CD4-positive, alpha-beta memory T cell (primary cell): Measurements from ENCODE around the gene SERTAD4. TPM values are rescaled to one million over a fixed set of nuclear protein-coding genes. Genes with fewer than 3 reads are reported as not detected.

Experiments
- CTCF ChIA-PET: fragments of 350-600 bp; sonication (Branson Sonifier 250); formaldehyde crosslinking; loops from one replicate; lab custom pipeline; 2021; ENCODE audit warnings: inconsistent platforms; ENCODE audit not compliant: partially characterized antibody; lab: Charles Lee
- POLR2A ChIA-PET: fragments of 350-600 bp; sonication (Branson Sonifier 250); formaldehyde crosslinking; loops from one replicate; lab custom pipeline; 2021; ENCODE audit not compliant: partially characterized antibody; lab: Charles Lee
- DNase-seq, 5 donors: peaks; one replicate each; pipeline versions ENCODE4 v3.0.0 to v3.0.0-alpha.2; 2020 to 2022; ENCODE audit warnings: mixed read lengths in 1 of 5
- H3K27ac ChIP-seq: one replicate; pipeline ENCODE4 v1.7.0; 2013; ENCODE audit warnings: low read depth, low read length
- H3K27me3 ChIP-seq: 2 replicates; pipeline ENCODE4 v1.7.0; 2013; ENCODE audit warnings: mild to moderate bottlenecking, low read length, moderate library complexity; ENCODE audit not compliant: insufficient read depth
- H3K36me3 ChIP-seq: 2 replicates; pipeline ENCODE4 v1.7.0; 2013; ENCODE audit warnings: mild to moderate bottlenecking, low read length, moderate library complexity; ENCODE audit not compliant: insufficient read depth
- H3K4me1 ChIP-seq: 2 replicates; pipeline ENCODE4 v1.7.0; 2013; ENCODE audit warnings: mild to moderate bottlenecking, low read length, moderate library complexity; ENCODE audit not compliant: insufficient read depth
- H3K4me3 ChIP-seq, 2 donors: one replicate each; pipeline ENCODE4 v1.7.0; 2013; ENCODE audit warnings: low read length in 2 of 2, mild to moderate bottlenecking in 1 of 2
- H3K9me3 ChIP-seq, 2 donors: one replicate each; pipeline ENCODE4 v1.7.0; 2013; ENCODE audit warnings: low read length in 2 of 2, control low read depth in 1 of 2; ENCODE audit not compliant: control insufficient read depth in 1 of 2
- H3K27ac Mint-ChIP-seq, 7 donors: one replicate each; pipeline ENCODE4 v1.8.0; 2020 to 2021; ENCODE audit warnings: mixed read lengths in 7 of 7, mild to moderate bottlenecking in 6 of 7, inconsistent platforms in 3 of 7, moderate library complexity in 3 of 7
- H3K27me3 Mint-ChIP-seq, 2 donors: one replicate each; pipeline ENCODE4 v1.8.0; 2020 to 2021; ENCODE audit warnings: mixed read lengths in 2 of 2
- H3K36me3 Mint-ChIP-seq, 2 donors: one replicate each; pipeline ENCODE4 v1.8.0; 2020 to 2021; ENCODE audit warnings: mixed read lengths in 2 of 2, inconsistent platforms in 1 of 2, mild to moderate bottlenecking in 1 of 2
- H3K4me1 Mint-ChIP-seq, 4 donors: one replicate each; pipeline ENCODE4 v1.8.0; 2020 to 2021; ENCODE audit warnings: mixed read lengths in 4 of 4, mild to moderate bottlenecking in 1 of 4
- H3K4me3 Mint-ChIP-seq, 8 donors: one replicate each; pipeline ENCODE4 v1.8.0; 2020 to 2021; ENCODE audit warnings: mixed read lengths in 8 of 8, mild to moderate bottlenecking in 7 of 8, moderate library complexity in 6 of 8, inconsistent platforms in 3 of 8
- H3K9me3 Mint-ChIP-seq, 8 donors: one replicate each; pipeline ENCODE4 v1.8.0; 2020 to 2021; ENCODE audit warnings: mixed read lengths in 8 of 8, mild to moderate bottlenecking in 5 of 8, inconsistent platforms in 3 of 8, moderate library complexity in 1 of 8
- intact Hi-C: fragments of 100-400 bp; cut with micrococcal nuclease; formaldehyde crosslinking; loops from one replicate; pipeline ENCODE4 v1.15.1; 2023
- polyA plus RNA-seq, 2 donors: library from polyadenylated mRNA; unstranded; fragments of 300-500 nt; fragmentation: Illumina TruSeq; gene quantifications; one replicate each; pipeline ENCODE4 v1.2.3, GENCODE V29; 2021
- total RNA-seq, 2 experiments: library from RNA; stranded (reverse); gene quantifications; one replicate each; pipeline ENCODE4 v1.2.3, GENCODE V29; 2021

SERTAD4 gene
- total and polyA plus RNA-seq, 4 experiments from 2014 or later: not detected

GRCh38 chr1:210251680-210252490 lies 19.3 kb downstream of the SERTAD4 start:
- Histone ChIP-seq H3K27me3 (peaks cover 24% of the 10 kb centered on the region), H3K4me1 (peaks cover 19% of the 10 kb centered on the region), H3K4me3 (no peak overlapping the region), H3K9me3 (no peaks in the 10 kb centered on the region), H3K27ac (no peak overlapping the region), H3K36me3 (no peaks in the 10 kb centered on the region)
- Mint-ChIP-seq H3K27ac (peak overlapping the region in 1 of 7 donors; percentile 22), H3K36me3 (no peaks in the 10 kb centered on the region), H3K27me3 (peaks cover 46 to 58% of the 10 kb centered on the region in 2 donors), H3K9me3 (peaks cover 0 to 2% (median 0%) of the 10 kb centered on the region in 8 donors), H3K4me3 (peak overlapping the region; percentile 78 to 89 (median 84)), H3K4me1 (peaks cover 4 to 20% (median 14%) of the 10 kb centered on the region in 4 donors)
- intact Hi-C loops: no loop called here
- no peak for DNase-seq
- ChIA-PET CTCF (no interaction called here), POLR2A (no interaction called here)

GRCh38 chr1:210252621-210253051 lies 20.0 kb downstream of the SERTAD4 start:
- Mint-ChIP-seq H3K4me3 (peak overlapping the region in 5 of 8 donors; percentile 59 to 84 (median 67)), H3K27me3 (peaks cover 42 to 53% of the 10 kb centered on the region in 2 donors), H3K9me3 (peaks cover 0 to 2% (median 0%) of the 10 kb centered on the region in 8 donors), H3K4me1 (peaks cover 4 to 20% (median 13%) of the 10 kb centered on the region in 4 donors), H3K36me3 (no peaks in the 10 kb centered on the region), H3K27ac (no peak overlapping the region)
- Histone ChIP-seq H3K27me3 (peaks cover 29% of the 10 kb centered on the region), H3K9me3 (no peaks in the 10 kb centered on the region), H3K4me3 (no peak overlapping the region), H3K27ac (no peak overlapping the region), H3K36me3 (no peaks in the 10 kb centered on the region), H3K4me1 (peaks cover 19% of the 10 kb centered on the region)
- ChIA-PET CTCF (no interaction called here), POLR2A (no interaction called here)
- intact Hi-C loops: no loop called here
- DNase-seq: no peak

- peaks cover 19% of the 10 kb centered on the region for H3K4me1 ChIP-seq
- no peak overlapping the region for H3K4me3 ChIP-seq
- Mint-ChIP-seq H3K27ac (no peak overlapping the region), H3K36me3 (no peaks in the 10 kb centered on the region), H3K4me1 (peaks cover 4 to 20% (median 13%) of the 10 kb centered on the region in 4 donors), H3K4me3 (peak overlapping the region in 3 of 8 donors; percentile 18 to 43 (median 19)), H3K9me3 (peaks cover 0 to 2% (median 0%) of the 10 kb centered on the region in 8 donors), H3K27me3 (peaks cover 44 to 52% of the 10 kb centered on the region in 2 donors)
- no peak overlapping the region for H3K27ac ChIP-seq
- POLR2A ChIA-PET: no interaction called here
- H3K9me3 ChIP-seq: no peaks in the 10 kb centered on the region
- no peak for DNase-seq
- intact Hi-C loops: no loop called here
- CTCF ChIA-PET: no interaction called here
- peaks cover 28% of the 10 kb centered on the region for H3K27me3 ChIP-seq
- H3K36me3 ChIP-seq: no peaks in the 10 kb centered on the region
Measured at GRCh38 chr1:210254298-210254697, 21.7 kb downstream of the SERTAD4 start.

DNA sequence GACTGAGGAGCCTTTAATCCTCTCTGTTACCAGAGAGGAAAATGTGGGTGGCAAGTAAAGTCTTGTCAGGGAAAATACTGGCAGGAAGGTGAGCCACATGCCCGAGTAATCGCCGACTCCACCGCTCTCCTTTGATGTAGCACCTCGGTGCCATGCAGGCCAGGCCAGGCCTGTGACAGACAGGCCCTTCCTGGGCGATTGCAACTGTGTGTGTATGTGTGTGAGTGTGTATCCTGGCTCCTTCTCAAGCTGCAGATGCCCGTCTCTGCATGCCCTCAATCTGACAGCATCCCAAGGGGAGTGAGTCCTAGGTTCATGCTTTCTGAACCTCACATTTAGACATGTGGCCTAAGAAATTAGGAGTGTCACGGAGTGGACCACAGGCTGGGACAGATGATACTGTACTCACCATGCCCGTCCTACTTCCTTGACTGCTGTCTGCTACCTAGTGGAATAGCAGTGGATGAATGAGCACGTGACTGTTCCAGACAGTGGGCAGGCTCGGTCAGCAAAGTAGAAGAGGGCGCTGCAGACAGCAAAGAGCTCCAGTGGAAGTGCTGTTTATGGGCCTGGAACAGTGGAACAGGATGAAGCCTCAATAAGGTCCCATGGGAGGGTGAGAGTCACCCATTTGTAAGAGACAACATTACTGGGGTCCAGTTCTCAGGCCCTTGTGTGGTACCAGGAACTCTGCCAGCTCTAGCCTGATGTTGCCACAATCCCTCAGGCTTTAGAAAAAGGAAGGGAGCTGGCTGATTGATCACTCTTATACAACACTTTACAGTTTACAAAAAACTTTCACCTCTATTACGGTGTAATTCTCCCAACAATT lies 25.3 kb downstream of the SERTAD4 start:
- no peak overlapping the region for H3K4me3 Mint-ChIP-seq
- H3K4me1 ChIP-seq: peaks cover 4% of the 10 kb centered on the region
- ChIA-PET POLR2A (no interaction called here), CTCF (no interaction called here)
- H3K9me3 ChIP-seq: no peaks in the 10 kb centered on the region
- H3K27me3 Mint-ChIP-seq: peaks cover 30 to 44% of the 10 kb centered on the region in 2 donors
- peaks cover 0 to under 1% (median 0%) of the 10 kb centered on the region in 8 donors for H3K9me3 Mint-ChIP-seq
- H3K4me1 Mint-ChIP-seq: peaks cover 0 to 6% (median 2%) of the 10 kb centered on the region in 4 donors
- H3K27ac ChIP-seq: no peak overlapping the region
- H3K36me3 ChIP-seq: no peaks in the 10 kb centered on the region
- peaks cover 19% of the 10 kb centered on the region for H3K27me3 ChIP-seq
- H3K36me3 Mint-ChIP-seq: no peaks in the 10 kb centered on the region
- no peak overlapping the region for H3K27ac Mint-ChIP-seq
- no peak overlapping the region for H3K4me3 ChIP-seq
- no peak for DNase-seq
- intact Hi-C loops: no loop called here

- Mint-ChIP-seq H3K9me3 (no peaks in the 10 kb centered on the region), H3K4me1 (no peaks in the 10 kb centered on the region), H3K27me3 (peaks cover 23 to 32% of the 10 kb centered on the region in 2 donors), H3K27ac (no peak overlapping the region), H3K36me3 (no peaks in the 10 kb centered on the region), H3K4me3 (no peak overlapping the region)
- ChIA-PET CTCF (no interaction called here), POLR2A (no interaction called here)
- no peak for DNase-seq
- intact Hi-C loops: no loop called here
- H3K27ac ChIP-seq: no peak overlapping the region
- no peaks in the 10 kb centered on the region for H3K4me1 ChIP-seq
- H3K27me3 ChIP-seq: peaks cover 9% of the 10 kb centered on the region
- H3K4me3 ChIP-seq: no peak overlapping the region
- no peaks in the 10 kb centered on the region for H3K9me3 ChIP-seq
- H3K36me3 ChIP-seq: no peaks in the 10 kb centered on the region
Measured at GRCh38 chr1:210259561-210259960, 27.0 kb downstream of the SERTAD4 start.

- Mint-ChIP-seq H3K27ac (no peak overlapping the region), H3K27me3 (peaks cover 20 to 27% of the 10 kb centered on the region in 2 donors), H3K4me3 (no peak overlapping the region), H3K36me3 (no peaks in the 10 kb centered on the region), H3K4me1 (no peaks in the 10 kb centered on the region), H3K9me3 (no peaks in the 10 kb centered on the region)
- intact Hi-C loops: no loop called here
- no peak overlapping the region for H3K27ac ChIP-seq
- peaks cover 6% of the 10 kb centered on the region for H3K27me3 ChIP-seq
- ChIA-PET POLR2A (no interaction called here), CTCF (no interaction called here)
- H3K4me1 ChIP-seq: no peaks in the 10 kb centered on the region
- no peak for DNase-seq
- H3K9me3 ChIP-seq: no peaks in the 10 kb centered on the region
- H3K36me3 ChIP-seq: no peaks in the 10 kb centered on the region
- H3K4me3 ChIP-seq: no peak overlapping the region
Measured at GRCh38 chr1:210260096-210260495, 27.5 kb downstream of the SERTAD4 start.
